ENCODE data around the gene CHRNA3. TPM values are rescaled to one million over a fixed set of nuclear protein-coding genes. Genes with fewer than 3 reads are reported as not detected.
A peak's percentile ranks its signal among the peaks of the same experiment; 100 is the strongest.

CHRNA3 gene
- total RNA-seq, 1 experiment from 2014 or later, result not detected

DNA sequence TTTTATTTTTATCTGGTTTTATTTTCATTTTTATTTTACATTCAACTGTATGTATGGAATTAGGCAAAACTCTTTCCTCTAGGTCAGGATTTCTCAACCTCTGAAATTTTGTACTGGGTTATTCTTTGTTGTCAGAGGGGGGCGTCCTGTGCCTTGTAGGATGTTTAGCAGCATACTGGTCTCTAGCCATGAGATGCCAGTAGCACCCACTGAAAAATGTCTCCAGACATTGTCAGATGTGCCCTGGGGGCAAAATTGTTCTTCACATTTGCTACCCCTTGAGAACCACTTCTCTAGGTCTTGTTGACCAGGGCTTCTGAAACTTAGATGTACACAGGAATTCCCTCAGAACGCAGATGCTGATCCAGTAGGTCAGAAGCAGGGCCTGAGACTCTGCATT, 50.1 kb downstream of the CHRNA3 start:
- TF ChIP-seq RAD21 (IDR thresholded peaks at IDR 0.05; ENCODE audit: low read depth) (0 out of 2 replicates have a peak, but pooled peaks have one; percentile 16), EGR1 (IDR thresholded peaks at IDR 0.05; ENCODE audit: low read depth) (no peak), POLR2A (IDR thresholded peaks at IDR 0.05; ENCODE audit: borderline replicate concordance, extremely low read depth, insufficient read depth, insufficient read length) (no peak), JUND (IDR thresholded peaks at IDR 0.05) (no peak), POLR2AphosphoS5 (IDR thresholded peaks at IDR 0.05; ENCODE audit: low read depth, low read length) (no peak)
- no peak overlapping the region for H2AFZ ChIP-seq (ENCODE audit: low read depth, low read length, poor library complexity, severe bottlenecking)
- H3K9me2 ChIP-seq (ENCODE audit: insufficient read depth), result no peaks in the 10 kb centered on the region
- H3K36me3 ChIP-seq (ENCODE audit: control insufficient read depth in 1 of 2, insufficient read depth in 2 of 2, low read length in 2 of 2), result no peaks in the 10 kb centered on the region
- no peaks in the 10 kb centered on the region; the same call in 1 of the 2 replicates for H4K20me1 ChIP-seq (ENCODE audit: insufficient read depth)
- ChIA-PET RAD21 (ENCODE audit: low non-redundant PET in 1 of 2, low total read pairs in 2 of 2, uncharacterized antibody in 2 of 2, unreplicated experiment in 2 of 2) (no interaction called here), POLR2A (no interaction called here), CTCF (no interaction called here)
- BruUV-seq (replicated peaks), result no TSS peak
- H3K79me2 ChIP-seq (ENCODE audit: insufficient read depth, low read length), result peaks cover 66% of the 10 kb centered on the region
- no peak overlapping the region for H3K27ac ChIP-seq (ENCODE audit: low read depth, low read length)
- no peak overlapping the region for H3K4me2 ChIP-seq (ENCODE audit: low read length)
- peaks cover 0 to 7% of the 10 kb centered on the region in 2 experiments; a peak in 1 of 4 replicates for H3K4me1 ChIP-seq (ENCODE audit: control insufficient read depth in 1 of 2, insufficient read depth in 2 of 2, low read length in 2 of 2)
- DNase-seq (ENCODE audit: low read depth, low spot score) (no peak), ATAC-seq (no peak)
- no peaks in the 10 kb centered on the region for H3K9me3 ChIP-seq (ENCODE audit: control insufficient read depth in 1 of 2, insufficient read depth in 1 of 2, low read depth in 1 of 2, low read length in 2 of 2)
- intact Hi-C loops (cut with micrococcal nuclease), result no loop called here
- H3K4me3 ChIP-seq (replicated peaks in 1 of 2; ENCODE audit: low read depth in 1 of 2, low read length in 2 of 2), result no peak overlapping the region
- no peaks in the 10 kb centered on the region for H3K27me3 ChIP-seq (ENCODE audit: insufficient read depth, low read length)
- no peak overlapping the region for H3K9ac ChIP-seq (ENCODE audit: low read length)

- ChIA-PET RAD21 (ENCODE audit: low non-redundant PET in 1 of 2, low total read pairs in 2 of 2, uncharacterized antibody in 2 of 2, unreplicated experiment in 2 of 2) (no interaction called here), POLR2A (no interaction called here), CTCF (no interaction called here)
- H3K4me2 ChIP-seq (ENCODE audit: low read length), result no peak overlapping the region
- no peaks in the 10 kb centered on the region for H3K9me3 ChIP-seq (ENCODE audit: control insufficient read depth in 1 of 2, insufficient read depth in 1 of 2, low read depth in 1 of 2, low read length in 2 of 2)
- no peak overlapping the region for H3K9ac ChIP-seq (ENCODE audit: low read length)
- H3K9me2 ChIP-seq (ENCODE audit: insufficient read depth), result no peaks in the 10 kb centered on the region
- H3K79me2 ChIP-seq (ENCODE audit: insufficient read depth, low read length), result peaks cover 55% of the 10 kb centered on the region
- DNase-seq (ENCODE audit: low read depth, low spot score) (no peak), ATAC-seq (no peak)
- H3K4me1 ChIP-seq (ENCODE audit: control insufficient read depth in 1 of 2, insufficient read depth in 2 of 2, low read length in 2 of 2), result peaks cover 0 to 14% of the 10 kb centered on the region in 2 experiments; a peak in 2 of 4 replicates
- BruUV-seq (replicated peaks), result no TSS peak
- H3K27ac ChIP-seq (ENCODE audit: low read depth, low read length), result no peak overlapping the region
- TF ChIP-seq SRF (IDR thresholded peaks at IDR 0.05; ENCODE audit: low read depth) (no peak), CEBPB (IDR thresholded peaks at IDR 0.05; ENCODE audit: low read depth) (no peak), EGR1 (IDR thresholded peaks at IDR 0.05; ENCODE audit: low read depth) (no peak), RAD21 (IDR thresholded peaks at IDR 0.05; ENCODE audit: low read depth) (no peak), POLR2AphosphoS5 (IDR thresholded peaks at IDR 0.05; ENCODE audit: low read depth, low read length) (no peak), SP1 (IDR thresholded peaks at IDR 0.05; ENCODE audit: low read depth) (no peak), SIN3A (IDR thresholded peaks at IDR 0.05; ENCODE audit: low read depth) (no peak), ZFX (IDR thresholded peaks at IDR 0.05) (no peak), TCF7L2 (IDR thresholded peaks at IDR 0.05; ENCODE audit: borderline replicate concordance, extremely low read depth, insufficient read depth, insufficient read length) (no peak)
- TF ChIP-seq, protein P1, sequence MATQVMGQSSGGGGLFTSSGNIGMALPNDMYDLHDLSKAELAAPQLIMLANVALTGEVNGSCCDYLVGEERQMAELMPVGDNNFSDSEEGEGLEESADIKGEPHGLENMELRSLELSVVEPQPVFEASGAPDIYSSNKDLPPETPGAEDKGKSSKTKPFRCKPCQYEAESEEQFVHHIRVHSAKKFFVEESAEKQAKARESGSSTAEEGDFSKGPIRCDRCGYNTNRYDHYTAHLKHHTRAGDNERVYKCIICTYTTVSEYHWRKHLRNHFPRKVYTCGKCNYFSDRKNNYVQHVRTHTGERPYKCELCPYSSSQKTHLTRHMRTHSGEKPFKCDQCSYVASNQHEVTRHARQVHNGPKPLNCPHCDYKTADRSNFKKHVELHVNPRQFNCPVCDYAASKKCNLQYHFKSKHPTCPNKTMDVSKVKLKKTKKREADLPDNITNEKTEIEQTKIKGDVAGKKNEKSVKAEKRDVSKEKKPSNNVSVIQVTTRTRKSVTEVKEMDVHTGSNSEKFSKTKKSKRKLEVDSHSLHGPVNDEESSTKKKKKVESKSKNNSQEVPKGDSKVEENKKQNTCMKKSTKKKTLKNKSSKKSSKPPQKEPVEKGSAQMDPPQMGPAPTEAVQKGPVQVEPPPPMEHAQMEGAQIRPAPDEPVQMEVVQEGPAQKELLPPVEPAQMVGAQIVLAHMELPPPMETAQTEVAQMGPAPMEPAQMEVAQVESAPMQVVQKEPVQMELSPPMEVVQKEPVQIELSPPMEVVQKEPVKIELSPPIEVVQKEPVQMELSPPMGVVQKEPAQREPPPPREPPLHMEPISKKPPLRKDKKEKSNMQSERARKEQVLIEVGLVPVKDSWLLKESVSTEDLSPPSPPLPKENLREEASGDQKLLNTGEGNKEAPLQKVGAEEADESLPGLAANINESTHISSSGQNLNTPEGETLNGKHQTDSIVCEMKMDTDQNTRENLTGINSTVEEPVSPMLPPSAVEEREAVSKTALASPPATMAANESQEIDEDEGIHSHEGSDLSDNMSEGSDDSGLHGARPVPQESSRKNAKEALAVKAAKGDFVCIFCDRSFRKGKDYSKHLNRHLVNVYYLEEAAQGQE (IDR thresholded peaks at IDR 0.05; ENCODE audit: low read depth), result no peak
- TF ChIP-seq, protein P2, sequence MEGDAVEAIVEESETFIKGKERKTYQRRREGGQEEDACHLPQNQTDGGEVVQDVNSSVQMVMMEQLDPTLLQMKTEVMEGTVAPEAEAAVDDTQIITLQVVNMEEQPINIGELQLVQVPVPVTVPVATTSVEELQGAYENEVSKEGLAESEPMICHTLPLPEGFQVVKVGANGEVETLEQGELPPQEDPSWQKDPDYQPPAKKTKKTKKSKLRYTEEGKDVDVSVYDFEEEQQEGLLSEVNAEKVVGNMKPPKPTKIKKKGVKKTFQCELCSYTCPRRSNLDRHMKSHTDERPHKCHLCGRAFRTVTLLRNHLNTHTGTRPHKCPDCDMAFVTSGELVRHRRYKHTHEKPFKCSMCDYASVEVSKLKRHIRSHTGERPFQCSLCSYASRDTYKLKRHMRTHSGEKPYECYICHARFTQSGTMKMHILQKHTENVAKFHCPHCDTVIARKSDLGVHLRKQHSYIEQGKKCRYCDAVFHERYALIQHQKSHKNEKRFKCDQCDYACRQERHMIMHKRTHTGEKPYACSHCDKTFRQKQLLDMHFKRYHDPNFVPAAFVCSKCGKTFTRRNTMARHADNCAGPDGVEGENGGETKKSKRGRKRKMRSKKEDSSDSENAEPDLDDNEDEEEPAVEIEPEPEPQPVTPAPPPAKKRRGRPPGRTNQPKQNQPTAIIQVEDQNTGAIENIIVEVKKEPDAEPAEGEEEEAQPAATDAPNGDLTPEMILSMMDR (IDR thresholded peaks at IDR 0.05 in 2 of 3, conservative IDR thresholded peaks at IDR 0.05 in 1 of 3; ENCODE audit: borderline replicate concordance in 1 of 3, insufficient read depth in 1 of 3, low read depth in 2 of 3, low read length in 2 of 3), result no peak
- TF ChIP-seq, protein P3, sequence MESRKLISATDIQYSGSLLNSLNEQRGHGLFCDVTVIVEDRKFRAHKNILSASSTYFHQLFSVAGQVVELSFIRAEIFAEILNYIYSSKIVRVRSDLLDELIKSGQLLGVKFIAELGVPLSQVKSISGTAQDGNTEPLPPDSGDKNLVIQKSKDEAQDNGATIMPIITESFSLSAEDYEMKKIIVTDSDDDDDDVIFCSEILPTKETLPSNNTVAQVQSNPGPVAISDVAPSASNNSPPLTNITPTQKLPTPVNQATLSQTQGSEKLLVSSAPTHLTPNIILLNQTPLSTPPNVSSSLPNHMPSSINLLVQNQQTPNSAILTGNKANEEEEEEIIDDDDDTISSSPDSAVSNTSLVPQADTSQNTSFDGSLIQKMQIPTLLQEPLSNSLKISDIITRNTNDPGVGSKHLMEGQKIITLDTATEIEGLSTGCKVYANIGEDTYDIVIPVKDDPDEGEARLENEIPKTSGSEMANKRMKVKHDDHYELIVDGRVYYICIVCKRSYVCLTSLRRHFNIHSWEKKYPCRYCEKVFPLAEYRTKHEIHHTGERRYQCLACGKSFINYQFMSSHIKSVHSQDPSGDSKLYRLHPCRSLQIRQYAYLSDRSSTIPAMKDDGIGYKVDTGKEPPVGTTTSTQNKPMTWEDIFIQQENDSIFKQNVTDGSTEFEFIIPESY (IDR thresholded peaks at IDR 0.05; ENCODE audit: extremely low read depth, insufficient replicate concordance, low read length), result no peak
- H3K4me3 ChIP-seq (replicated peaks in 1 of 2; ENCODE audit: low read depth in 1 of 2, low read length in 2 of 2), result no peak overlapping the region
- no peak overlapping the region for H2AFZ ChIP-seq (ENCODE audit: low read depth, low read length, poor library complexity, severe bottlenecking)
- intact Hi-C loops (cut with micrococcal nuclease), result no loop called here
- no peaks in the 10 kb centered on the region; the same call in 1 of the 2 replicates for H4K20me1 ChIP-seq (ENCODE audit: insufficient read depth)
- no peaks in the 10 kb centered on the region for H3K36me3 ChIP-seq (ENCODE audit: control insufficient read depth in 1 of 2, insufficient read depth in 2 of 2, low read length in 2 of 2)
- no peaks in the 10 kb centered on the region for H3K27me3 ChIP-seq (ENCODE audit: insufficient read depth, low read length)
Measured at GRCh38 chr15:78567531-78567930, 53.3 kb downstream of the CHRNA3 start.

All from HCT116 (cell line).